ENCODE results near the gene ZNF311.

ZNF311 gene

DNA sequence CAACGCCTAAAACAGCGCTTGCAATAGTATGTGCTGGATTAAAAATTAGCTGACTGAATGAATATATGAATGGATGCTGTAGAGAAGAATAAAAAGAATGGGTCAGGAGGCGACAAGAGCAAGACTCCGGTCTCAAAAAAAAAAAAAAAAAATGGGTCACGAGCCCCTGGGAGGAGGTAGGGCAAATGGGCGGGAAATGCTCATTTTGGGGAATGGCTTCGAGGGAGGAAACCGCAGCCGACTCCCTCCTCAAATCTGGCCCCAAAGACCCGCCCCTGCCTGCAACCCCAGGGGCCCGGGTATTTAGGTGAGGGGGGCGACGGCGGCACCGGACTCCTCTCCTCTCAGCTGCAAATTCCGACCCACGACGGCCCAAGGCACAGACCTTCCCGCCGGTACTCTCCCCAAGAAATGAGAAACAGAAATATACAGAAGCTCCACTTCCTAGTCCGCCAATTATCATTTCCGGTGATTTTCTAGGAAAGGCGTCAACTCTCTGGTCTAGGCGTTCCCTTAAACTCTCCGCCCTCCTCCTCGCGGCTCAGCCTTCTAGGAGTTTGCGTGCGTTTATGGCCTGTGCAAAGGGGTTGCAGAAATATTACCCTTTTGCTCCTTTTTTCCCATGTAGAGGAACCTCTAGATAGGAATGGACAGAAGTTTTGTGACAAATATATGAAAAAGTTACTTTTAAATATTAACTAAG lies at the start of gene ZNF311:
Gene ZNF311, minus strand, starts transcription at position 133 of the 703 bp plus-strand sequence. CDS start 1,361 bp downstream, outside the sequence.
- peak; percentile 58 to 63 for DNase-seq

DNA sequence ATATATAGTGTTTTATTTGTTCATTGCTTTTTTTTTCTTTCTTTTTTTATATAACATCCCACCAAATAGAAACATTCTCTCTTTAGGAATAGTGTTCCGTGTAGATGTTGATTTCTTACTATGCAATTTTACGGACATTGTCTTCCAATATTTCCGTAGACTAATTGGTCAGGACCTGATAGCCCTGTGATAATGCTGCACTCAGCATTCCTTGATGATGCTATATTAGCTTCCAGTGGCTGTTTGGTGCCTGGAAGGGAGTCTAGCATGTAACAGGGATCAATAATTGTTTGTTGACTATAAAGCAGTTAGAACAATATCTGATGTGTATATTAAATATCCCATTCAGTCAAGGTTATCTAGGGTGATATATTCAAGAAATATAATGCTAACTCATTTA lies 46.6 kb upstream of the ZNF311 start:
- no peak for DNase-seq

DNA sequence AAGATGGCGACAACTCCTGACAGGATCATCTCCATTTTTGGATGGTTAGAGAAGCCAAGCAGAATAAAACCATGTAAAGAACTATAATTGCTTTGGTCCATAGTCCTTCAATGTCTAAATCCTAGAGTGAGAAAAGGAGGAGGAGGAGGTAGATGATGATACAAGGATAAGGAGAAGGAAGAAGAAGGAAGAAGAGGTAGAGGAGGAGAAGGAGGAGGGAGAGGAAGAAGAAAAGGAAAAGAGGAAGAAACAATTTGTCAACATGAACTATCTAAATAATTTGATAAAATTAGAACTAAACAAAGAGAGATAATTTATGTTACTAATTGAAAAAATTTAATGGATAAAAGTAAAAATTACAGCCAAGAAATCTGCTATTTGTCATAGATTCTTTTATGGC lies 40.0 kb upstream of the ZNF311 start, which contains the start of gene OR2W1:
Gene OR2W1, minus strand, starts transcription at position 101 of the 400 bp plus-strand sequence. Its CDS starts 0 bp downstream, at position 101.
- DNase-seq, result no peak

DNA sequence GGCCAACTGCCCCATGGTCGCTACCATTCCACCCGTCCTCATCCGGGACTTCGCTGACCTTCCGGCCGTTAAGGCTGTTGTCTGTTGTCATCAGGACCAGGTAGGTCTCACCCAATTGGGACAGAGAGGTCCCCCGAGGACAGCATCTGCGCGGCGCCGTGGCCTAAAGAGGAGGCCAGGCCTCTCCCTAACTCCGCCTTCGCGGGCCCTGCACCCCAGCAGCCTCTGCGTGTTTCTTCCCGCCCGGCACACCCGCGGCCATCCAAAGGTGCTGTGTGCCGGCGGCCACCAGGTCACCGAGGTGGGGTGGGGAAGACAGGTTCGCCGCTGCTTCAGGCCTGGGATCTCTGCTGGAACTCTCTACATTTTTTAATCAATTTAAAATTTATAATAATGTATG lies 30.8 kb upstream of the ZNF311 start:
- no peak for DNase-seq

DNA sequence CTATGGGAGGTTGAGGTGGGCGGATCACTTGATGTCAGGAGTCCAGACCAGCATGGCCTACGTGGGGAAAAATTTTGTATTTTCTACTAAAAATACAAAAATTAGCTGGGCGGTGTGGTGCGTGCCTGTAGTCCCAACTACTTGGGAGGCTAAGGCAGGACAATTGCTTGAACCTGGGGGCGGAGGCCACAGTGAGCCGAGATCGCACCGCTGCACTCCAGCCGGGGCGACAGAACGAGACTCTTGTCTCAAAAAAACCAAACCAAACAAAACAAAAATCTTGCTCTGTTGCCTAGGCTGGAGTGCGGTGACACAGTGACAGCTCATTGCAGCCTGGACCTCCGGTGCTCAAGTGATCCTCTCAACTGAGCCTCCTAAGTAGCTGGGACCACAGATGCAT lies 23.7 kb upstream of the ZNF311 start:
- no peak for DNase-seq

DNA sequence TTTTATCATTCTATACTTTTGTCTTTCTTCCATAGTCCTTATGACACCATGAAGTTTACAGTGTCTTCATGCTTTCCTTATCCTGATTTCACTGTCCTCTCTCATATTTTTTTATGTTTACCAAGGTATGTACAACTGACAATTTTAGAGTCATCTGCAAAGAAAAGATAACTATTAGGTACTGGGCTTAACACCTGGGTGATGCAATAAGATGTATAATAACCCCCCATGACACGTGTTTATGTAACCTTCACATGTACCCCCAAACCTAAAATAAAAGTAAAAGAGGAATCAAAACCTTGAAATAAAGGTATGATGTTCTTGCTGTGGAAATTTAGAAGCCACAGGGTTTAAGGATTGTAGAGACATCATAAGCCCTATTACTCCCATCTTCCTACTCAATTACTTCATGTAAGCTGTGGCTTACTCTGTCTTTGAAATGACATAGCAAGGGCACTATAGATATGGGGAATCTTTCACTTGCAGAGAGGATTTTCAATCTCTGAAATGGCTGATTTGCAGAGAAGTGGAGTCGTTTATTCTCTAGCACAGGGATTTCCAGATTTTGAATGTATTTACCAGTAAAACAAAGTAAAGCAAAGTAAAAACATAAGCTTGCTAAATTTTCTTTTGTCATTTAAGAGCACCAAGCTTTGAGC lies 20.9 kb upstream of the ZNF311 start:
- no peak for DNase-seq

DNA sequence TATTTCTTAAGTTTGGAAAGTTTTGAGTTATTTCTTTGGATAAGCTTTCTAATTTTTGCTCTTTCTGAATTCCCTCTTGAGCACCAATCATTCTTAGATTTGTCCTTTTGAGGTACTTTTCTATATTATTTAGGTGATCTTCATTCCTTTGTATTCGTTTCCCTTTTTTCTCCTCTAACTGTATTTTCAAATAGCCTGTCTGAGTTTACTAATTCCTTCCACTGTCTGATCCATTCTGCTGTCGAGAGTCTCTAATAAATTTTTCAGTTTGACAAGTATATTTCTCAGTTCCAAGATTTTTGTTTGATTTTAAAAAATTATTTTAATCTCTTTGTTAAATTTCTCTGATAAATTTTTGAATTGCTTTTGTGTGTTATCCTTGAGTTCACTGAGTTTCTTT lies 16.3 kb upstream of the ZNF311 start:
- no peak for DNase-seq

DNA sequence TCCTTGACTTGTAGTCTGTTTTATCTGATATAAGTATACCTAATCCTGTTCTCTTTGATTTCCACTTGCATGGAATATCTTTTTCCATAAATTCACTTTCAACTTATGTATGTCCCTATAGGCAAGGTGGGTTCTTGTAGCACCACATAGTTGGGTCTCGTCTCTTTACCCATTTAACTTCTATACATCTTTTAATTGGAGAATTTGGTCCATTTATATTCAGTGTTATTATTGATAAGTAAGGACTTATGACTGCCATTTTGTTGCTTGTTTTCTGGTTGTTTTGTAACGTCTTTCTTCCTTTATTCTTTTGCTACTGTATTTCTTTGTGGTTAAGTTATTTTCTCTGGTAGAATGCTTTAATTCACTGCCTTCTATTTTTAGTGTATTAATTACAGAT lies 14.5 kb upstream of the ZNF311 start:
- no peak for DNase-seq

DNA sequence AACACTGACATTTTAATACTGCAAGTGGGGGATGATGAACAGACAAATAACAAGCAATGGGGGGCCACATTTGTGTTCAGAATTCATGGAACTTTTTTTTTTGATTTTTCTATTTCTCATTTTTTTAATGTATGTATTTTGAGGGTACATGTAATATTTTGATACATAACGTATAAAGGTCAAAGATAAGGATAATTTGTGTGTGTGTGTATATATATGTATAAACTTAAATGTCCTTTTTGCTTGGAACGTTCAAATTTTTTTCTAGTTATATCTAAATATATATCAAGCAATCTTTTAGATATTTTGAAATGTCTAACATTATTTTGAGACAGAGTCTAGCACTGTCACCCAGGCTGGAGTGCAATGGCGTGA lies 12.3 kb upstream of the ZNF311 start:
- DNase-seq, result no peak

DNA sequence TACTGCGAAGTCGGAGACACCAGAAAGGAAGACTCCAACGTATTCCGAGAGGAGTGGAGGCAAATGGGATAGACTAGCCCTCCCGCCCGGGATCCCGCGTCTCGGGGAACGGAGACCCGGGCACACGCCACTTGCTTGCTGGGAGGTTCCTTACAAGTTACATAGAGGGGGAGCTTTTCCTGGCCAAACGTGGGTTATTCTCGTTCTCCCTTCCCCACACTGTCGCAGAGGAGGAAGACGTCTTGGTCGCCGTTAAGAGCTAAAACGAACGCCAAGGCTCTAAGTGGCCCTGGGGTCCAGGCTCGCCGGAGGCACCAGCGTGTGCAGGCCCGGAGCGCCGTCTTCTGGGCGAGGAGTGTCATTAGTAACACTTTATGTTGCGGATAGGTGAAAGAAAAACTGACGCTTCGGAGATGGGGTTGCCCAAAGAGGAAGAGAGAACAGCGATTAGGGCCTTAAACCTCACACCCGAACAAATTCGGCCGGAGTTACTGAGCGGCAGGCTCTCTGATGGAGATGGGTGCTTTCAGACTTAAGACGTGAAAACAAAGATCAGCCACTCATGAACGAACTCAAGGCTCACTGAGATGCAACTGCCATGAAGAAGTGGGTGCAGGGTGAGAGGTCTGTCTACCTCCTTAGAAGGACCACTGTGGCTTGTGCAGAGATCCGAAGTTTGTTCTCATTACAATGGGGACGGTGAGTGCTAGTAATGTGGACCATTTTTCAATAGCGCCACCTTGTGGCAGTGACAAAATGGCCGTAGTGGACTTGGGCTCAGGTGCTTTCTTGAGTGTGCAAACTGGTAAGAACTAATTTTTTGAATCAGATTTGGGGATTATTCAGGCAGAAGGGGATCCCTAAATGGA lies 11.7 kb upstream of the ZNF311 start:
- peak; percentile 79 to 84 for DNase-seq

DNA sequence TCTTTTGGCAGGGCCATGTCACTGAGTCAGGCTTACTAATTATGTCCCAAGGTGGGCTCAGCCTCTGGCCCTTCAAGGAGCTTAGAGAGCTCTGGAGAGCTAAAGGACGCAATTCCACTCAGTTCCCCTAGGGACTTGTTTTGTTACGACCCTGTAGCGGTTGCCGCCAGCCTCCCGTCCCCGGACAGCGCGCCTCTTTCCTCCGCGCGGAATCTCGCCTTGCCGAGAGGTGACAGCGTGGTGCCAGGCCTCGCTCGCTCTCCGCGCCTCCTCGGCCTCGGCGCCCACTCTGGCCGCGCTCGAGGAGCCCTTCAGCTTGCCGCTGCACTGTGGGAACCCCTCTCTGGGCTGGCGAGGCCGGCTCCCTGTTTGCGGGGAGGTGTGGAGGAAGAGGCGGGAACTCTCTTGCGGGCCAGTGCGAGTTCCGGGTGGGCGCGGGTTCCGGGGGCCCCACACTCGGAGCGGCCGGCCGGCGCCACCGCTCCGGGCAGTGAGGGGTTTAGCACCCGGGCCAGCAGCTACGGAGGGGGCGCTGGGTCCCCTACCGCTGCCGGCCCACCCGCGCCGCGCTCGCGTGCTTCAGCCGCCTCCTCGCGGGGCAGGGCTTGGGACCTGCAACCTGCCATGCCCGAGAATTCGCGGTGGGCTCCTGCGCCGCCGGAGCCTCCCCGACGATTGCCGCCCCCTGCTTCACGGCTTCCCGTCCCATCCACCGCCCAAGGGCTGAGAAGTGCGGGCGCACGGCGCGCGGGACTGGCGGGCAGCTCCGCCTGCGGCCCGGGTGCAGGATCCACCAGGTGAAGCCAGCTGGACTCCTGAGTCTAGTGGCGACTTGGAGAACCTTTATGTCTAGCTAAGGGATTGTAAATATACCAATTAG lies 9.9 kb upstream of the ZNF311 start:
- DNase-seq, result no peak

DNA sequence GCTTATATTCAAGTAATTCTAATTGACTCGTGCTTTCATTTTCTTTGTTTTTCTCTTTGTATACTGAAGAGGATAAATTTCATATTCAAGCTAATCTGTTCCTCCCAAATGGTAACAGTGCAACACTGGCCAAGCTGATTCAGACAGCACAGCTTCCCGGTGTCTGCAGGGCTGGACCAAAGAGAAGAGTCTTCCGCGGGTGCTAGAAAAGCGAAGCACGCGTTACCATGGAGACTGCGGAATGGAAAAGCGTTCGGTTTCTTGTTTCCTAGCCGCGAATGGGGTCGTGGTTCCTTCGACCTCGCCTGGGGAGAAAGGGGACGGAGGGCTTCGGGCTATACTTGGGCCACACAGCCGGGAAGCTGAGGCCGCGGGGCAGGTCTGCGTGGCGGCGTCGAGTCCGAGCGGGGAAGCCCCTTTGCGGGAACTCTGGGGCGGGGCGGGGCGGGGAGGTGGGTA lies 6.2 kb upstream of the ZNF311 start:
- DNase-seq, result no peak

DNA sequence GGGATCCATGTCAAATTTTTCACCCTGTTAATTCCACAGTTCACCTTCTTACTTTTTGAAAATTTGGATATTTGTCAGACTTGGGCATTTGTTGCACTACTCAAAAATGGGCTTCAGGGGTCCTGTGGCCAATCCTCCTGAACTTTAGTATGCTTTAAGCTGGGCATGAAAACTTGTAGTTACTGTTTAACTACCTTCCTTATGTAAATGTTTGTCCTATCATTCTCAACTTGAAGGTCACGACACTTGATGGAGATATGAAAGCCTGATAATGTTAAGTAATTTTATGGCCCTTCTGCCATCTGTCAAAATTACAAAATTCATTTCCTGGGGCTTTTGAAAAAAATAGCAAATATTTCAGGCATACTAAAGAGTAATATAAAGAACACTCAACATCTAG lies 4.2 kb upstream of the ZNF311 start:
- DNase-seq, result no peak

DNA sequence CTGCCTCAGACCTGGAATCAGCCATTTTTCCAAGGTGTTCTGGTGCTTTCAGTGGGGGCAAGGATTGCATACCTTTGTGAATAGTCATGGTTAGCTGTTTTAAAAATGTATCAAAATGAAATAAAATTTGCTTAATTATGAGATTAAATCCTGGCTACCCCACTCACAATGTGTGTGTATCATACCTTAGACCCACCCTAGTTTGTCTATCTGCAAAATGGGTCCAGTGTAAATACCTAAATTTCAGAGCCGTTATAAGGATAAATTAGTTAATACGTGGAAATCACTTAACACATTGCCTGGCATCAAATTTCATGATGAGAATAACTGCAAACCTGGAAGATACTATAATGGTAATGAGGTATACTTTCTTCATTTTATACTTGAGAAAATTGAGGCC lies 3.0 kb upstream of the ZNF311 start:
- DNase-seq, result no peak

DNA sequence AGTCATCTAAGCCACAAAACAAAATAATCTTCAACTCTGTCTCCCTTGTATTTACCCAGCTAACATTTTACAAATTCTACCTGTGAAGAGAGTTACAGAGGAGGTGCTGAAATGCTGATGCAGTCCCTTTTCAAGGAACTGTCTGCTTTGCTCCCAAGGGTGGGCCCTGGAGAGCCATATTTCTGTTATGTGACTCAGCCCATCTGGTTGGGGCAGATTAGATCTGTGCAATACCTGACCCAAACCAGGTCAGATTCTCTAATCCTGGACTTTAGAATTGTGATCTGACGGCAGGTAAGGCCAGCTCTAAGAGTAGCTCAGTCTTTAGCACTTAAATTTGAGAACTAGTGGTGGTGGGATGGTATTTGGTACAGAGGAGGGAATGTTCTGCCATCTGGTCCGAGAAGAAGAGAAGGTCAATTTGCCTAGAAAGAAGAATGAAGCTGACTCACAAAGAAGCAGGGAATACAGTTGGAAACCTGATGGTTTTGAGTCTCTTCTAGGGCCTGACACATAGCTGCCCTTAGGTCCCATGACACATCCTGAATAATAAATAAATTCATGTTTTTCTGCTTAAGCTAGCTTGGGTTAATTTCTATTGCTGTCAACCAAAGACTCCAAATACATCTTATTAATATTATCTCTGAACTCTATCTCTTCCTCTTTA lies 8.1 kb downstream of the ZNF311 start:
- DNase-seq, result no peak

DNA sequence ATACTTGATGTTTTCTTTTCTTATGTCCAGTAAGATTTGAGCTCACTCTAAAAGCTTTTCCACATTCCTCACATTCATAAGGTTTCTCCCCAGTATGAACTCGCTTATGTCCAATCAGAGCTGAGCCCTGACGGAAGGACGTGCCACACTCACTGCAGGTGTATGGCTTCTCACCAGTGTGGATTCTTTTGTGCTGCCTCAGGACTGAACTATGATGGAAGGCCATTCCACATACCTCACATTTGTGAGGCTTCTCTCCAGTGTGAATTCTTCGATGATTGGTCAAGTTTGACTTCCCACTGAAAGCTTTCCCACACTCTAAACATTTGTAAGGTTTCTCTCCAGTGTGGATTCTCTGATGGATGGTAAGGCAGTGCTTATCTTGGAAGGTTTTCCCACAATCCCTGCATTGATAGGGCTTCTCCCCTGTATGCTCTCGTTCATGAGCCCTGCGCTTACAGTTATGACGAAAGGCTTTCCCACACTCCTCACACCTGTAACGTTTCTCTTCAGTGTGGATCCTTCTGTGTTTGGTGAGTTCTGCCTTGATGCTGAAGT lies 9.9 kb downstream of the ZNF311 start:
- DNase-seq, result no peak

DNA sequence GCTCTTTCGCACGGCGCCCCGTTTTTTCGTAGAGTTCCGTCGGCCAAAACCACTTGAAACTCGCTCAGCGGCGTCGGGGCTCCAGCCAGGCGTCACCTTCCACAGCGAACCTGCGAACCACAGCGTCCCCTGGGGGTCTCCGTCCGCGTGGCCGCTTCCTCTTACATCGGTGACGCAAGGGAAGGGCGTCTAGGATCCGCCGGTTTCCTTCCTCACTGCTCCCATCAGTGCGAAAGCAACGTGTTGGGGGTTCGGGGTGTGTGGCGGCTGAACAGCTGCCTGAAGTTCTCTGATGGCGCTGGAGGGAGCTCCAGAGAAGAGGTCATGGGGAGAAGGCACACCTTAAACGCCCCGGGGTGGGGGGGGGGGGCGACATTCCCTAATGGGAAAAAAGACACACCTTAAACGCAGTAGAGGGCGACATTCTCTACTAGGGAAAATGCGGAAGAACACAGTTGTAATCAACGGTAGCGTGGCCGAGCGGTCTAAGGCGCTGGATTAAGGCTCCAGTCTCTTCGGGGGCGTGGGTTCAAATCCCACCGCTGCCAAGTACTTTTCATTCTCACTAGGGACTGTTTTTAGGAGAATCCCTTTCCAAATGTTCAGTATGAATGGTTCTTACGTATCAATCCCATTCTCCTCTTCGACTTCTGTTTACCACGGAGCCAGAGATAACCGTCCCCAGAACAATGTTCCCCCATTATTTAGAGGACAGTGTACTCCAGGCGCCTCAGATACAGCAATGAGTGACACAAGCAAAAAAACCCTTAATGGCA lies 16.4 kb downstream of the ZNF311 start:
- no peak for DNase-seq

DNA sequence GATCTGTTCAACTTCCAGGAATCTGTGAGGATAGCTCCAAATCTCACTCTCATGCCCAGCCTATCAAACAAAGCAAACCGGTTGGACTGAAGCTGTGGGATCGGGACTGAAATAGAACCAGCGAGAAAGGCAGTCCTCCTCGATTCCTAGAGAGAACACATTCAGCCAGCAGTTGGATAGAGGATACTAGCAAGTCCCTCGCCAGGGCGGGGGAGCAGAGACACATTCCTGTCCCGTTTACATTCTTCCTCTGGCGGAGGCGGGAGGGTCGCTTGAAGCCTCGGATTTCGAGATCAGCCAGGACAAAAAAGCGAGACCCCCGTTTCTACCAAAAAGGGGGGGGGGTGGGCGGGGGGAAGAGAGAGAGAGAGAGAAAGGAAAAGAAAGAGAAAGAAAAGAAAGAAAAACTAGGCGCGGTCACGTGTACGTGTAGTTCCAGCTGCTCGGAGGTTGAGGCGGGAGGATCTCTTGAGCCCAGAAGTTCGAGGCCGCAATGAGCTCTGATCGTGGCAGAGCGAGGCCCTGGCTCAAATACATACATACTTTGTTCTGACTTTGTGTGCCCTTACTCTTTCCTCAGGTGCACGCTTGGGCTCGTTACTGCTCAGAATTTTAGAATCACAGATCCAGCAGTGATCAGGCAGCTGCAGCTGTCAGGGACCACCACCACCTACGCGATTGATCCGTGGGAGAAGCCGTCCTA lies 19.5 kb downstream of the ZNF311 start:
- no peak for DNase-seq

DNA sequence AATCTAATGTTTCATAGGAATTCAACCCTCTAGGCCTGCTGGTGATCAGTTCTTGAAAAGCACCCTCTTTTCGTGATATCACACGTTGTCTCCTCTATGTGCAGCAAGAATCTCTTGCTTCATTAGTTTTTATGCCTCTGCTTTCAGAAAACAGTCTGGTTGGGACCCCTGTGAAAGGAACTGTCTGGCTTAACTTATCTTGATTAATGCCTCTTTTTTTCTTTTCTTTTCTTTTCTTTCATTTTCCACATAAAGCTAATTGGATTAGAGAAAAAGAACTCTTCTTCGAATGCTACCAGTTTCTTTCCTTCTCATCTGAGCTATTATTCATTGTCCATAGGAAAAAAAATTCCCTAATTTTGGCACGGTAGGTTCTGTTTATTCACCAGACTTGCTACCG lies 21.3 kb downstream of the ZNF311 start:
- no peak for DNase-seq
